GM18868 (cell line): ENCODE measurements around the gene FBXW4.
A peak's percentile ranks its signal among the peaks of the same experiment; 100 is the strongest.
"Not testable (repeated sequence)": the region's sequence is repeated elsewhere in the genome, so short reads cannot be mapped to it uniquely, and the experiment has no call there.

Experiments used
- ATAC-seq: cut with Tn5 transposase; IDR thresholded peaks from one replicate; pipeline ENCODE4 v1.9.1; 2021; ENCODE audit warnings: mild to moderate bottlenecking, moderate library complexity; ENCODE audit not compliant: unreplicated experiment

Gene FBXW4

DNA sequence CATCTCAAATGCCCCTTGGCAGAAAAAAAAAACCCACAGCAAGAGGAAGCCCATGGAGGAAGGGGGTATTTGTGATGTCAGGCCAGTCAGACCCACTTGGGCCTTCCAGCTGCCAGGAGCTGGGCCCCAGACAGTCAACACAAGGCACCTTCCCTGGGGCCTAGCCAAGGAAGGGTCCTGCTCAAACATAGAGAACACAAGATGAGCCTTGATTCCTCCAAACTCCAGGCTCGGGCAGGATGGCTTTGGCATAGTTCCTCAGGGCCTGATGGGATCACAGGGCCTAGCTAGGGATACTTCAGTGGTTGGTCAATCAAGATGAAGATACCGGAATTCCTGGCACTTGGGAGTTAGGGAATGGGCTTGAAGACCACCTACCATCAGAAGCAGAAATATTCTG is 76.1 kb downstream of the FBXW4 start:
- ATAC-seq: no peak

GRCh38 chr10:101617824-101618568 is 77.0 kb downstream of the FBXW4 start:
- peak; percentile 30 for ATAC-seq

- peak; percentile 74 for ATAC-seq
Observed at GRCh38 chr10:101617102-101617823, 77.7 kb downstream of the FBXW4 start.

DNA sequence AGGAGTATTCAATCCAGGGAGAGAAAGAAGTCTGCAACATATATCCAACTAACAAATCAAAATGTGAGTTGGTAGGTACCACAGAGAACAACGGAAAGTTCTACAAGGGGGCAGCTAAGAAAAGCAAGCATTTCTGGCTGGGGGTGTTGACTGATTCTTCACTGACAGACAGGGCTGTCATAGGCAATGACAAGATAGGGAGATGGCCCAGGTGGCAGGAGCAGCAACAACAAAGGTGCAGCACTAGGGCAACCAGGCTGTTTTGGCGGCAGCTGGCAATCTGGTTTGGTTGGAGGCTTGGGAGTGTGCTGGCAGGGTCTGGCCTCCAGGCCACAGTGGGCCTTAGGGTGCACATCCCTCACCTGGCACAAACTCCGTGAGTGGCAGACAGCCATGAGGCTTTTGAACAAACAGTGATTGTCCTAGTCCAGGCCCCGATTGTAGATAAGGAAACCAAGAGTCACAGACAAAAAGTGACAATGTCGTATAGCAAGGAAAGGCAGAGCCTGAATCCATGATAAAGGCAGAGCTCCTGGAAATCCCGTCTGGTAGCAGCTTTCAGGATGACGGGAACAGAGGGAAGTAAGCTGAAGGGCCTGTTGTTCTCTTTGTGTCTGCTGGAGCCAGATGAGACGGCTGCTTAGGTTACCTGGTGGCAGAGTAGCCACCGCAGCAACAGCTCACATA is 78.4 kb downstream of the FBXW4 start:
- no peak for ATAC-seq

DNA sequence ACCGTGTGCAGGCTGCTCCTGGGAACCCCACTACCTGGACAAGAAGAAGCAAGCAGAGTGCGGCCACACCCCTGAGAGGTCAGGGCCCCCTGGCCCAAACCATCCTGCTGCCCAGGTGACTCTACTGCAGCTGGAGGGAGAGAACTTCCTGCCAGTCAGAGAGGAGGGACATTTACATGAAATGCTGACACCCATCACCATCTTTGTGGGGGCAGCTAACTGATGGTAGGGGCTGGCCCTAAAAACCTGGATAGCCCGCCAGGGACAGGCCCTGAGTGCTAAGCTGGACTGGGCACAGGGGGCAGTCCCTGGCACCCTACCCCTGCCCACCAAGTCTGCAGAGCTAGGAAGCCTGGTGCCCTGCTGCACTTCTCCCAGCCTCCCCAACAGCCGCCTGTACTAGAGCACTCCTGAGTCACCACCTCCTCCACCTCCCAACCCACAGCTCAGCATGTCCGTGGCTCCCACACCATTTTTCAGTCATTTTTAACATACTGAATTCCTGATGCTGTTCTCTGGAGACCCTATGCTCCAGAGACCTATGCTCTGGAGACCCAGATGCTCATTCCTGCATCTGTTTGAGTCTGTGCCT is 79.3 kb downstream of the FBXW4 start:
- ATAC-seq: no peak

- ATAC-seq: no peak
Observed at GRCh38 chr10:101614663-101615524, 80.1 kb downstream of the FBXW4 start.

DNA sequence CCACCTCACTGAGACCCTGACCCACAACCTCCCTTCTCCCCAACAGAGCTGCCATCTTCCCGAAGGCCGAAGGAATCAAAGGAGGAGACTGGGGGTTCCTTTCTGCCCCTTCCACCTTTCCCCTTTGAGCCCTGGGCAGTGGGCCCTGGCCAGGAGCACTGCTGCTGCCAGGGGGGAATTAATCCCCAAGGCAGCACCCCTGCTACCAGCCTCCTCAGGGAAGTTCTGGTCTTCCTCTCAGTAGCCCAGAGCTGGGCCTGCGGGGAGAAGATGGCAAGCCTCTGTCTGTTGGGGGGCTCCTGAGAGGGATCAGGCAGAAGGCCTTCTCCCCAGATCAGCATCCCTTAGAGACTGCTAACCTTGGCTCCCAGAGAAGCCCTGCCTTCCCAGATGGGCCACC is 81.3 kb downstream of the FBXW4 start:
- ATAC-seq: no peak

DNA sequence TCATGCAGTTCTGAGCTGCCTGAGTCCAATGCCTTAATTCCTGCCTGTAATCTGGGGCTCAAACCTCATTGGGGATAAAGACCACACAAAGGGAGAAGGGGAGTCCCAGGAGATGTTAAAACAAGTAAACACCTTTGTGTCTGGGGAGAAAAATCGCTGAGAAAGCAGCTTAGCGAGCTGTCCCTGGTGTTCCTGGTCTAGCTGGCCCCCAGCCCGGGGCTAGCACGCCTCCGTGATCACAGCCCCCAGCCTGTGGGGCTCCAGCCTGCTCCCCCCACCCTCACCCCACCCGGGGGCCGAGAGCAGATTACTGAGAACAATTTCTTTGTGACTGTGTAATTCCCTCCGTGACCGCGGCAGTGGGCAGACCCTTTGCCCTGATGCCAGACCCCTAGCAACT is 82.1 kb downstream of the FBXW4 start:
- ATAC-seq: no peak

DNA sequence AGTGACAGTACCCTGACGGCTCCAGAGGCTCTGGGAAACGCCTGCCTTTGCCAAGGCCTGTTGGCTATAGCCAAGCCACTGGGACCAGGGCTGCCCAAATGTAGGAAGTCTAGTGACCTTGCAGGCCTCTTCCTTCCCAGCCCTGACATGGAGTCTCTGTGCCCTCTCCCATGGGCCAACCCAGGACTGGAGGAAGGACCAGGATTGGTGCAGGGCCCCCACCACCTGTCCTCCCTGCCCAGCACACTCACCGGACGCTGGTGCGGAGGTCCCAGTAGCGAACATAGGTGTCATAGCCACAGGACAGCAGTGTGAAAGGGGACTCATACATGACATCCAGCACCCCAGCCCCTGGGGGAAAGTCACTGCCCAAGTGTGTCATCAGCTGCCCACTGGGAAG is 82.9 kb downstream of the FBXW4 start:
- no peak for ATAC-seq

- no peak for ATAC-seq
Observed at GRCh38 chr10:101611096-101611905, 83.7 kb downstream of the FBXW4 start.

- no peak for ATAC-seq
Observed at GRCh38 chr10:101609481-101609880, 85.5 kb downstream of the FBXW4 start.

- no peak for ATAC-seq
Observed at GRCh38 chr10:101607124-101607523, 87.8 kb downstream of the FBXW4 start.

GRCh38 chr10:101602761-101603398 is 92.1 kb downstream of the FBXW4 start:
- peak; percentile 74 for ATAC-seq

- no peak for ATAC-seq
Observed at GRCh38 chr10:101601541-101601940, 93.4 kb downstream of the FBXW4 start.

DNA sequence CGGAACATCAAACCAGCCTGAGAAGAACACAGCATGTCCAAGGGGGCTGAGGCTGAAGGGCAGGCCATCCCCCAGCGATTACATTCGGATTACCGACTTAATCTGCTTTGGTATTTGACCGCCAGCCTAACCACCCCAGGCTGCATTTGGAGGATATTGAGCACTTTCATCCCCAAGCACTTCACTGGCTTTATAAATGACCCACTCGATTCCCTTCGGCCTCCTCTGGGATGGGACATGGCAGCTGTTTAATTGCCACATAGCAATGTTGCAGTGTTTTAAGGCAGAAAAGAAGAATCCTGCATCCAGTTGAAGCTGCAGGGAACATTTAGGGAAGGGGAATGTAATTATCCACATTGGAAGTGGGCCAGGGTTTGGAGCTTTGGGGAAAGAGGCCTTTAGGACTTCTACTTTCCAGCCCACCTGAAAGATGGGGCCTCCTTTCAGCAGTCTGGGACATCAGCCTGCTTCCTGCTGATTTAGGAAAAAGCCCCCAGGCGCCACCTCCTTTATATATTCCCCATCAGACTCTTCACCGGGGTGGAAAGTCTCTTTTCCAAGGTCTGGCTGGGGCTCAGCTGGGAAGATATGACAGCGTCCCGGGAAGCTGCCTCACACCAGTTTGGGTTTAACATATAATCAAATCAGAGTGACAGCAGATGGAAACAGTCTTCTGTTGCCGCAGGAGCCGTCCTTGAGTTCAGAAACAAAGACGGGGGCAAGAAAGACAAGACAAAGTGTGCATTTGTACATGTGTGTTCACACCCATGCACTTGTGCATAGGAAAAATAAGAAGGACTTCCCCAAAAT is 97.7 kb downstream of the FBXW4 start:
- ATAC-seq: no peak

DNA sequence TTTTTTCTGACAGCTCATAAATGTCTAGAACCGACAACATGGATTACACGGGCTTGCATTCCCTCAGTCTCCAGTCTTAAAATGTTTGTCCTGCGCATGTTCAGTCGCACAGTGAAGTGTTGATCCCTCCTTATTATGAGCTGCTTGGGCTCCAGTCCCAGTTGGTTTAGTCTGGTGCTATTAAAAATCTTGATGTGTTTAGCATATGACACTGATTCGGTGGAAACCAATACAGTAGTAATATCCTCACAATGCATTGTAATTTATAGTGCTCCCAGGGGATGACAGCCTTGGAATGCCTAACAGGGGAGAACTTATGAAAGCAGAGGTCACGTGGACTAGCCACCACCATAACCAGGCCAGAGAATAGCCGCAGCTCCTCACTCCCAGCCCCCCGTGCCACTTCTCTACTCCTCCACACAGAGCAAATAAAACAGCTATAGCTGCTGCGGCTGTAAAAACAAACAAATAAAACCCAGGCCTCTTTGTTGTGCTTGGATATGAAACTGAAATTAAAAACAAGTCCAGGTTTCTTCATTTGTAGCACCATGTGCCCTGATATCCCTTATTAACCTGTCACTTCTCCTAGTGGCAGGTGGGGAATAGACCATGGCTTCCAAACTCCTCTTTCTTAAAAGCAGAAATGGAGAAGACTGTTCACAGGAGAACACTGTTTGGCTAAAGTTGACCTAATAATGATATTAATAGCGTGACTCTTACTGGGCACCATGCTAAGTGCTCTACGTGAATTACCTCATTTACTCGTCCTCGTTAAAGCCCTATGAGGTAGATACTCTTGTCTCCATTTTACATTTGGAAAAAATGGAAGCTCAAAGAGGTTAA is 99.2 kb downstream of the FBXW4 start:
- ATAC-seq: no peak

DNA sequence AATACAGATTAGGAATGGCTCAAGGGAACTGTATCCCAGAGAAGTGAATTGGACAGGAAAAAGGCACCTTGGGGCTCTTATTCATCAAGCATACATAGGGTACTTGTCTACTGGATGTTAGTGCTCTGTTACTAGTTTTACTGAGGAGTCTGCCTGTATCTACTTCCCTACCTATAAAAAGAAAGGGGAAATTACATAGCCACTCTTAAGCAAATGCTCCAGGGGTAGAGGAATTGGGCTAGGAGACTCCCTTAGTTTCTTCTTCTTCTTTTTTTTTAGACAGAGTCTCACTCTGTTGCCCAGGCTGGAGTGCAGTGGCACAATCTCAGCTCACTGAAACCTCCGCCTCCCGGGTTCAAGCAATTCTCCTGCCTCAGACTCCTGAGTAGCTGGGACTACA is 101.6 kb downstream of the FBXW4 start:
- ATAC-seq: not testable (repeated sequence)

- no peak for ATAC-seq
Observed at GRCh38 chr10:101588879-101589278, 106.1 kb downstream of the FBXW4 start.
